HepG2 (cell line): Measurements from ENCODE around the gene TRIM69. TPM values are rescaled to one million over a fixed set of nuclear protein-coding genes. Genes with fewer than 3 reads are reported as not detected.
A peak's percentile ranks its signal among the peaks of the same experiment; 100 is the strongest.

Experiments
- ARNT2 ChIP-seq: sonication (generic); formaldehyde crosslinking; IDR thresholded peaks from 2 replicates; pipeline ENCODE4 v1.8.0; 2022; ENCODE audit warnings: mild to moderate bottlenecking, low read depth, missing genetic modification reagents, moderate library complexity
- ASH2L ChIP-seq: fragments of 300-600, 200-600 bp; sonication (generic); IDR thresholded peaks from 2 replicates; pipeline ENCODE4 v1.7.0; 2017; ENCODE audit warnings: low read depth, mild to moderate bottlenecking, moderate library complexity, mixed read lengths, low read length; ENCODE audit not compliant: insufficient read length
- ELF3 ChIP-seq: IDR thresholded peaks from 2 replicates; pipeline ENCODE4 v1.6.1; 2016; ENCODE audit warnings: missing genetic modification reagents, missing compliant biosample characterization
- HIVEP1 ChIP-seq: sonication (generic); formaldehyde crosslinking; IDR thresholded peaks from 2 replicates; pipeline ENCODE4 v1.4.0; 2020; ENCODE audit warnings: mild to moderate bottlenecking, missing genetic modification reagents
- IKZF1 ChIP-seq: fragments of 450-650 bp; IDR thresholded peaks from 2 replicates; pipeline ENCODE4 v1.7.1; 2016
- JUN ChIP-seq: sonication (generic); formaldehyde crosslinking; IDR thresholded peaks from 2 replicates; pipeline ENCODE4 v1.4.0; 2020; ENCODE audit warnings: mild to moderate bottlenecking, missing genetic modification reagents
- KLF6 ChIP-seq: IDR thresholded peaks from 2 replicates; pipeline ENCODE4 v1.8.0; 2016; ENCODE audit warnings: missing biosample characterization, missing genetic modification reagents
- MXD1 ChIP-seq: sonication (generic); formaldehyde crosslinking; IDR thresholded peaks from 2 replicates; pipeline ENCODE4 v1.4.0; 2020; ENCODE audit warnings: mild to moderate bottlenecking, missing genetic modification reagents
- NFIC ChIP-seq: IDR thresholded peaks from 2 replicates; pipeline ENCODE4 v1.6.1; 2012; ENCODE audit warnings: mild to moderate bottlenecking, low read length, inconsistent platforms
- NFYB ChIP-seq: sonication (generic); formaldehyde crosslinking; IDR thresholded peaks from 2 replicates; pipeline ENCODE4 v1.4.0; 2020; ENCODE audit warnings: missing genetic modification reagents
- SAFB2 ChIP-seq: sonication (generic); formaldehyde crosslinking; IDR thresholded peaks from 2 replicates; pipeline ENCODE4 v1.5.1; 2020; ENCODE audit warnings: missing genetic modification reagents, low read depth, mild to moderate bottlenecking, borderline replicate concordance
- SNRNP70 ChIP-seq: fragments of 200-400 bp; formaldehyde crosslinking; IDR thresholded peaks from 2 replicates; pipeline ENCODE4 v1.6.1; 2017; ENCODE audit warnings: mild to moderate bottlenecking, low read depth, low read length, moderate library complexity
- TBX3 ChIP-seq: fragments of 450-650 bp; IDR thresholded peaks from 2 replicates; pipeline ENCODE4 v1.6.1; 2017; ENCODE audit warnings: antibody characterized with exemption, mild to moderate bottlenecking, inconsistent platforms, borderline replicate concordance
- ZKSCAN1 ChIP-seq: fragments of 150-350 bp; IDR thresholded peaks from 2 replicates; pipeline ENCODE4 v1.6.1; 2014; ENCODE audit warnings: low read length
- ZMAT3 ChIP-seq: sonication (generic); formaldehyde crosslinking; conservative IDR thresholded peaks from 2 replicates; pipeline ENCODE4 v1.7.0; 2021; ENCODE audit warnings: missing genetic modification reagents
- ZNF3 ChIP-seq: IDR thresholded peaks from 2 replicates; pipeline ENCODE4 v1.7.0; 2017; ENCODE audit warnings: inconsistent platforms
- ZNF33A ChIP-seq: sonication (generic); formaldehyde crosslinking; IDR thresholded peaks from 2 replicates; pipeline ENCODE4 v1.5.1; 2020; ENCODE audit warnings: missing genetic modification reagents, mild to moderate bottlenecking, moderate library complexity, borderline replicate concordance
- ZNF558 ChIP-seq: sonication (generic); formaldehyde crosslinking; IDR thresholded peaks from 2 replicates; pipeline ENCODE4 v1.9.0; 2022; ENCODE audit warnings: mild to moderate bottlenecking, missing genetic modification reagents, borderline replicate concordance
- ZNF563 ChIP-seq: sonication (generic); formaldehyde crosslinking; IDR thresholded peaks from 2 replicates; pipeline ENCODE4 v1.8.0; 2022; ENCODE audit warnings: mild to moderate bottlenecking, moderate library complexity, missing genetic modification reagents
- ZNF572 ChIP-seq: sonication (generic); formaldehyde crosslinking; IDR thresholded peaks from 2 replicates; pipeline ENCODE4 v1.5.1; 2020; ENCODE audit warnings: mild to moderate bottlenecking, missing genetic modification reagents
- ZNF616 ChIP-seq: sonication (generic); formaldehyde crosslinking; IDR thresholded peaks from 2 replicates; pipeline ENCODE4 v1.5.0; 2020; ENCODE audit warnings: low read depth, mild to moderate bottlenecking, missing genetic modification reagents
- ZNF720 ChIP-seq: sonication (generic); formaldehyde crosslinking; IDR thresholded peaks from 2 replicates; pipeline ENCODE4 v1.4.0; 2020; ENCODE audit warnings: missing genetic modification reagents
- ZNF761 ChIP-seq: sonication (generic); formaldehyde crosslinking; conservative IDR thresholded peaks from 2 replicates; pipeline ENCODE4 v1.4.0; 2020; ENCODE audit warnings: mild to moderate bottlenecking, missing genetic modification reagents
- ZNF788 ChIP-seq: sonication (generic); formaldehyde crosslinking; IDR thresholded peaks from 2 replicates; pipeline ENCODE4 v1.5.0; 2020; ENCODE audit warnings: mild to moderate bottlenecking, missing genetic modification reagents, borderline replicate concordance
- ZSCAN31 ChIP-seq: sonication (generic); formaldehyde crosslinking; IDR thresholded peaks from 2 replicates; pipeline ENCODE4 v1.5.0; 2020; ENCODE audit warnings: low read depth, mild to moderate bottlenecking, missing genetic modification reagents
- polyA plus RNA-seq, 8 experiments: library from polyadenylated mRNA; depleted of rRNA in 3 of 8; stranded (reverse) in 7 of 8; unstranded in 1 of 8; fragments of >200 nt; fragmentation: Illumina TruSeq in 4 of 8; extraction: Trizol in 4 of 8; gene quantifications; 2 replicates each; pipeline versions ENCODE4 v1.2.1 to v1.2.3, GENCODE V29; 2011 to 2016; ENCODE audit warnings: low read depth in 4 of 8, missing spikeins in 1 of 8, mixed read lengths in 1 of 8; ENCODE audit not compliant: insufficient read depth in 1 of 8
- total RNA-seq, 5 experiments: library from RNA; depleted of rRNA; stranded (reverse); fragments of >200 nt; fragmentation: Illumina TruSeq; extraction: Trizol; gene quantifications; 2 replicates each; pipeline ENCODE4 v1.2.3, GENCODE V29; 2016; ENCODE audit warnings: low read depth in 1 of 5
- TF ChIP-seq, protein P1 (sequence below): sonication (generic); formaldehyde crosslinking; IDR thresholded peaks from 2 replicates; pipeline ENCODE4 v1.4.0; 2020; ENCODE audit warnings: missing genetic modification reagents
- TF ChIP-seq, protein P2 (sequence below): sonication (generic); formaldehyde crosslinking; IDR thresholded peaks from 2 replicates; pipeline ENCODE4 v1.5.1; 2020; ENCODE audit warnings: missing genetic modification reagents, mild to moderate bottlenecking, borderline replicate concordance

The TRIM69 gene
- total and polyA plus RNA-seq, 2 of the 13 experiments (the other 11 are each of a cell fraction or from before 2014, with no cell fraction given): 2.6 to 3.2 TPM

DNA sequence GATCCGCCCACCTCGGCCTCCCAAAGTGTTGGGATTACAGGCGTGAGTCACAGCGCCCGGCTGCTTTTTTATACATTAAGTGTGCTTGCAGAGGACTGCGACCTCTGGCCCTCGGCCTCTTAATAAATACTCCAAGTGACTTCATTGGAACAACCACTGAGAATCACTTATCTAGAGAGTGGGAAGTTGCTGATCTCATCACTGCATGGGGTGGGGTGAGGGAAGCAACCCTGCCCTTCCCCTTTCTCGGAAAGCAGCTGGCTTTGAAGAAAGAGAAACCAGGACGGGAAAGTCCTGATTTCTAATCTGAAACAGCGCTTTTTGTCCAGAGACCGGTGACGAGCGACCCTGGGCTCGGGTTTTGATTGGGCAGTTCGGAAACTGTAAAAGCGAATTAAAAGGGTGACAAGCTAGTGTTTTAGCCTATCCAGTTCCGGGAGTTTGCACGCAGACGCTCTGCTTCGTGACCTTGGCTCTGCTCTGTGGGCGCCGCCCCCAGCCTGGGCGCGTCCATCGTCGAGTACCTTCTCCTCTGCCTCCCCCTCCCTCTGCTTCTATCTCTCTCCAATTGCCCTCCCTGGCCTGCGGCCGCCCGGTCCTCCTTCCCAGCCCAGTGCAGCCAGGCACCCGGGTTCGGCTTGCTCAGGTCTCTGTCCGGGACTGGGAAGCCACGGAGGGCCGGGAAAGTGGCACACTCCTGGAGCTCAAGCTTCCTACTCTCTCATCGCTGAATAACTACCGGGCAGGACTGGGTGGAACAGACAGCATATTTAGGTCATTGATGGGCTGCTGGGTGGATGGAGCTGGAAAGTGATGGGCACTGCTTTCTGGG is 7.5 kb upstream of the TRIM69 start (continued):
- TF ChIP-seq NFIC: no peak
- peak; percentile 49; the same call in 1 of the 2 replicates for TF ChIP-seq SAFB2 (CRISPR knock-in tag)
- no peak for TF ChIP-seq ZNF720 (CRISPR knock-in tag)
- TF ChIP-seq MXD1: no peak; the same call in 1 of the 2 replicates
- TF ChIP-seq, protein P1, sequence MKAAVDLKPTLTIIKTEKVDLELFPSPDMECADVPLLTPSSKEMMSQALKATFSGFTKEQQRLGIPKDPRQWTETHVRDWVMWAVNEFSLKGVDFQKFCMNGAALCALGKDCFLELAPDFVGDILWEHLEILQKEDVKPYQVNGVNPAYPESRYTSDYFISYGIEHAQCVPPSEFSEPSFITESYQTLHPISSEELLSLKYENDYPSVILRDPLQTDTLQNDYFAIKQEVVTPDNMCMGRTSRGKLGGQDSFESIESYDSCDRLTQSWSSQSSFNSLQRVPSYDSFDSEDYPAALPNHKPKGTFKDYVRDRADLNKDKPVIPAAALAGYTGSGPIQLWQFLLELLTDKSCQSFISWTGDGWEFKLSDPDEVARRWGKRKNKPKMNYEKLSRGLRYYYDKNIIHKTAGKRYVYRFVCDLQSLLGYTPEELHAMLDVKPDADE (CRISPR knock-in tag): no peak
- TF ChIP-seq JUN: peak; percentile 21; the same call in 1 of the 2 replicates
- 0 out of 2 replicates have a peak, but pooled peaks have one; percentile 70 for TF ChIP-seq KLF6
- TF ChIP-seq TBX3: no peak
- TF ChIP-seq ARNT2 (CRISPR knock-in tag): peak; percentile 66; the same call in 1 of the 2 replicates
- TF ChIP-seq HIVEP1 (CRISPR knock-in tag): 0 out of 2 replicates have a peak, but pooled peaks have one; percentile 54
- TF ChIP-seq ZKSCAN1: no peak
- 0 out of 2 replicates have a peak, but pooled peaks have one; percentile 33 for TF ChIP-seq ZNF563 (CRISPR knock-in tag)
- TF ChIP-seq ZNF572 (CRISPR knock-in tag): no peak
- no peak for TF ChIP-seq ZNF3 (CRISPR knock-in tag)
- no peak for TF ChIP-seq ZNF558
- no peak for TF ChIP-seq SNRNP70
- no peak for TF ChIP-seq IKZF1
- TF ChIP-seq ZMAT3: no peak; the same call in 1 of the 2 replicates
- TF ChIP-seq ZNF761 (CRISPR knock-in tag): no peak
- peak; percentile 26 for TF ChIP-seq ASH2L
- no peak for TF ChIP-seq ZNF616 (CRISPR knock-in tag)
- peak; percentile 14; the same call in 1 of the 2 replicates for TF ChIP-seq ZNF788 (CRISPR knock-in tag)
- TF ChIP-seq, protein P2, sequence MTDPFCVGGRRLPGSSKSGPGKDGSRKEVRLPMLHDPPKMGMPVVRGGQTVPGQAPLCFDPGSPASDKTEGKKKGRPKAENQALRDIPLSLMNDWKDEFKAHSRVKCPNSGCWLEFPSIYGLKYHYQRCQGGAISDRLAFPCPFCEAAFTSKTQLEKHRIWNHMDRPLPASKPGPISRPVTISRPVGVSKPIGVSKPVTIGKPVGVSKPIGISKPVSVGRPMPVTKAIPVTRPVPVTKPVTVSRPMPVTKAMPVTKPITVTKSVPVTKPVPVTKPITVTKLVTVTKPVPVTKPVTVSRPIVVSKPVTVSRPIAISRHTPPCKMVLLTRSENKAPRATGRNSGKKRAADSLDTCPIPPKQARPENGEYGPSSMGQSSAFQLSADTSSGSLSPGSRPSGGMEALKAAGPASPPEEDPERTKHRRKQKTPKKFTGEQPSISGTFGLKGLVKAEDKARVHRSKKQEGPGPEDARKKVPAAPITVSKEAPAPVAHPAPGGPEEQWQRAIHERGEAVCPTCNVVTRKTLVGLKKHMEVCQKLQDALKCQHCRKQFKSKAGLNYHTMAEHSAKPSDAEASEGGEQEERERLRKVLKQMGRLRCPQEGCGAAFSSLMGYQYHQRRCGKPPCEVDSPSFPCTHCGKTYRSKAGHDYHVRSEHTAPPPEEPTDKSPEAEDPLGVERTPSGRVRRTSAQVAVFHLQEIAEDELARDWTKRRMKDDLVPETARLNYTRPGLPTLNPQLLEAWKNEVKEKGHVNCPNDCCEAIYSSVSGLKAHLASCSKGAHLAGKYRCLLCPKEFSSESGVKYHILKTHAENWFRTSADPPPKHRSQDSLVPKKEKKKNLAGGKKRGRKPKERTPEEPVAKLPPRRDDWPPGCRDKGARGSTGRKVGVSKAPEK (CRISPR knock-in tag): 0 out of 2 replicates have a peak, but pooled peaks have one; percentile 85
- peak; percentile 56; the same call in 1 of the 2 replicates for TF ChIP-seq ELF3 (CRISPR knock-in tag)
- TF ChIP-seq ZNF33A: no peak
- 0 out of 2 replicates have a peak, but pooled peaks have one; percentile 38 for TF ChIP-seq ZSCAN31 (CRISPR knock-in tag)
- peak; percentile 80 for TF ChIP-seq NFYB (CRISPR knock-in tag)
